ENCODE data around the gene ELL2. TPM values are rescaled to one million over a fixed set of nuclear protein-coding genes. Genes with fewer than 3 reads are reported as not detected.

Gene ELL2
- total and polyA plus RNA-seq, 2 of the 13 experiments (the other 11 are each of a cell fraction or from before 2014, with no cell fraction given) = 78.9 to 97.1 TPM

DNA sequence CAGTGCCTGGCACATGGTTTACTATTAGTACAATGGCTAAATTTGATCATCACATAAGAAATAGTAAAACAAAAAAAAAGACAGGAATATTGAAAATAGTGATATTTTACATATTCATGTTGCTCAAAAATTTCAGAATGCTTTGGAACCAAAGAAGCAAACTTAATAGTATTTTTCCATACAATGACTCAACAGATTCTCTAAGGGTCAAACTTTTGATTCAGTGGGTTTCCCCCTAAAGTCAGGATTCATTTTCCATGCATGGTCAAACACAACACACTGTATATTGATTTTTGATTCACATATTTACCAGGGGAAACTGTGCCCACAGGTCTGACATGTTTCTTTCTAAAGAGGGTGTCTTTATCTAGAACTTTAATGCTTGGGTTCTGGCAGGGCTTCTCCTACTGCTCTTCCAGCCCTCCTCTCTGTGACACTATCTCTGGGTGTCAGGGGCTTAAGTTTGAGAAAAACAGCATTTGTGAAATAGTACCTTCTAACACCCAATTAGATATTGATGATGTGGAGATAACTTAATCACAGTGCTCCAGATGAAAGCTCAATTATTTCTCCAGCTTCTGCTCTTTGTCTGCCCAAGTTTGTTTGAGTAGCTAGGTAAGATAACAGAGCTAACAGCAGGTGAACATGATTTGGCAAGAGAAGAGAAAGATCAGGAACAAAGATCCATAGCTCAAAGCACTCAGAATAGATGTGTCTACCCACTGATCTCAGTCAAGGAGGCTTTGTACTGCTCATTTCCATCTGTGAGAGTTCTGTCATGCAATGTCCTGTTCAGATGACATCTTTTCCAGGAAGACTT lies 35.5 kb upstream of the ELL2 start (continued):
- TF ChIP-seq, protein P1, sequence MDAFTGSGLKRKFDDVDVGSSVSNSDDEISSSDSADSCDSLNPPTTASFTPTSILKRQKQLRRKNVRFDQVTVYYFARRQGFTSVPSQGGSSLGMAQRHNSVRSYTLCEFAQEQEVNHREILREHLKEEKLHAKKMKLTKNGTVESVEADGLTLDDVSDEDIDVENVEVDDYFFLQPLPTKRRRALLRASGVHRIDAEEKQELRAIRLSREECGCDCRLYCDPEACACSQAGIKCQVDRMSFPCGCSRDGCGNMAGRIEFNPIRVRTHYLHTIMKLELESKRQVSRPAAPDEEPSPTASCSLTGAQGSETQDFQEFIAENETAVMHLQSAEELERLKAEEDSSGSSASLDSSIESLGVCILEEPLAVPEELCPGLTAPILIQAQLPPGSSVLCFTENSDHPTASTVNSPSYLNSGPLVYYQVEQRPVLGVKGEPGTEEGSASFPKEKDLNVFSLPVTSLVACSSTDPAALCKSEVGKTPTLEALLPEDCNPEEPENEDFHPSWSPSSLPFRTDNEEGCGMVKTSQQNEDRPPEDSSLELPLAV (CRISPR knock-in tag; conservative IDR thresholded peaks at IDR 0.05; ENCODE audit: low read depth) = no peak
- TF ChIP-seq ZNF10 (CRISPR knock-in tag; IDR thresholded peaks at IDR 0.05; ENCODE audit: borderline replicate concordance, low read depth) = no peak
- TF ChIP-seq, protein P2, sequence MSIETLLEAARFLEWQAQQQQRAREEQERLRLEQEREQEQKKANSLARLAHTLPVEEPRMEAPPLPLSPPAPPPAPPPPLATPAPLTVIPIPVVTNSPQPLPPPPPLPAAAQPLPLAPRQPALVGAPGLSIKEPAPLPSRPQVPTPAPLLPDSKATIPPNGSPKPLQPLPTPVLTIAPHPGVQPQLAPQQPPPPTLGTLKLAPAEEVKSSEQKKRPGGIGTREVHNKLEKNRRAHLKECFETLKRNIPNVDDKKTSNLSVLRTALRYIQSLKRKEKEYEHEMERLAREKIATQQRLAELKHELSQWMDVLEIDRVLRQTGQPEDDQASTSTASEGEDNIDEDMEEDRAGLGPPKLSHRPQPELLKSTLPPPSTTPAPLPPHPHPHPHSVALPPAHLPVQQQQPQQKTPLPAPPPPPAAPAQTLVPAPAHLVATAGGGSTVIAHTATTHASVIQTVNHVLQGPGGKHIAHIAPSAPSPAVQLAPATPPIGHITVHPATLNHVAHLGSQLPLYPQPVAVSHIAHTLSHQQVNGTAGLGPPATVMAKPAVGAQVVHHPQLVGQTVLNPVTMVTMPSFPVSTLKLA (IDR thresholded peaks at IDR 0.05) = no peak
- TF ChIP-seq HOXA9 (CRISPR knock-in tag; IDR thresholded peaks at IDR 0.05; ENCODE audit: borderline replicate concordance) = no peak
- TF ChIP-seq, protein P3, sequence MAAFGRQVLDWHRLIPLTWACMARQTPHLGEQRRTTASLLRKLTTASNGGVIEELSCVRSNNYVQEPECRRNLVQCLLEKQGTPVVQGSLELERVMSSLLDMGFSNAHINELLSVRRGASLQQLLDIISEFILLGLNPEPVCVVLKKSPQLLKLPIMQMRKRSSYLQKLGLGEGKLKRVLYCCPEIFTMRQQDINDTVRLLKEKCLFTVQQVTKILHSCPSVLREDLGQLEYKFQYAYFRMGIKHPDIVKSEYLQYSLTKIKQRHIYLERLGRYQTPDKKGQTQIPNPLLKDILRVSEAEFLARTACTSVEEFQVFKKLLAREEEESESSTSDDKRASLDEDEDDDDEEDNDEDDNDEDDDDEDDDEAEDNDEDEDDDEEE (CRISPR knock-in tag; IDR thresholded peaks at IDR 0.05) = no peak
- no peak for TF ChIP-seq MXD4 (CRISPR knock-in tag; IDR thresholded peaks at IDR 0.05)
- TF ChIP-seq SNAI1 (CRISPR knock-in tag; IDR thresholded peaks at IDR 0.05; ENCODE audit: borderline replicate concordance) = no peak
- no peak for TF ChIP-seq ZNF451 (CRISPR knock-in tag; IDR thresholded peaks at IDR 0.05)
- TF ChIP-seq ZNF75D (CRISPR knock-in tag; IDR thresholded peaks at IDR 0.05; ENCODE audit: borderline replicate concordance) = no peak
- TF ChIP-seq, protein P4, sequence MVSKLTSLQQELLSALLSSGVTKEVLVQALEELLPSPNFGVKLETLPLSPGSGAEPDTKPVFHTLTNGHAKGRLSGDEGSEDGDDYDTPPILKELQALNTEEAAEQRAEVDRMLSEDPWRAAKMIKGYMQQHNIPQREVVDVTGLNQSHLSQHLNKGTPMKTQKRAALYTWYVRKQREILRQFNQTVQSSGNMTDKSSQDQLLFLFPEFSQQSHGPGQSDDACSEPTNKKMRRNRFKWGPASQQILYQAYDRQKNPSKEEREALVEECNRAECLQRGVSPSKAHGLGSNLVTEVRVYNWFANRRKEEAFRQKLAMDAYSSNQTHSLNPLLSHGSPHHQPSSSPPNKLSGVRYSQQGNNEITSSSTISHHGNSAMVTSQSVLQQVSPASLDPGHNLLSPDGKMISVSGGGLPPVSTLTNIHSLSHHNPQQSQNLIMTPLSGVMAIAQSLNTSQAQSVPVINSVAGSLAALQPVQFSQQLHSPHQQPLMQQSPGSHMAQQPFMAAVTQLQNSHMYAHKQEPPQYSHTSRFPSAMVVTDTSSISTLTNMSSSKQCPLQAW (CRISPR knock-in tag; IDR thresholded peaks at IDR 0.05) = no peak
- TF ChIP-seq TCF7 (IDR thresholded peaks at IDR 0.05; ENCODE audit: low read depth) = peak; percentile 75
- TF ChIP-seq ZNF382 (CRISPR knock-in tag; IDR thresholded peaks at IDR 0.05; ENCODE audit: borderline replicate concordance) = no peak
- TF ChIP-seq, protein P5, sequence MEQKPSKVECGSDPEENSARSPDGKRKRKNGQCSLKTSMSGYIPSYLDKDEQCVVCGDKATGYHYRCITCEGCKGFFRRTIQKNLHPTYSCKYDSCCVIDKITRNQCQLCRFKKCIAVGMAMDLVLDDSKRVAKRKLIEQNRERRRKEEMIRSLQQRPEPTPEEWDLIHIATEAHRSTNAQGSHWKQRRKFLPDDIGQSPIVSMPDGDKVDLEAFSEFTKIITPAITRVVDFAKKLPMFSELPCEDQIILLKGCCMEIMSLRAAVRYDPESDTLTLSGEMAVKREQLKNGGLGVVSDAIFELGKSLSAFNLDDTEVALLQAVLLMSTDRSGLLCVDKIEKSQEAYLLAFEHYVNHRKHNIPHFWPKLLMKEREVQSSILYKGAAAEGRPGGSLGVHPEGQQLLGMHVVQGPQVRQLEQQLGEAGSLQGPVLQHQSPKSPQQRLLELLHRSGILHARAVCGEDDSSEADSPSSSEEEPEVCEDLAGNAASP (CRISPR knock-in tag; IDR thresholded peaks at IDR 0.05; ENCODE audit: borderline replicate concordance) = no peak
- no peak for TF ChIP-seq ZNF431 (CRISPR knock-in tag; IDR thresholded peaks at IDR 0.05; ENCODE audit: borderline replicate concordance, low read depth)
- TF ChIP-seq SIX4 (CRISPR knock-in tag; IDR thresholded peaks at IDR 0.05) = peak; percentile 20; the same call in 1 of the 2 replicates
- TF ChIP-seq SAFB2 (CRISPR knock-in tag; IDR thresholded peaks at IDR 0.05; ENCODE audit: borderline replicate concordance, low read depth) = no peak
- TF ChIP-seq, protein P6, sequence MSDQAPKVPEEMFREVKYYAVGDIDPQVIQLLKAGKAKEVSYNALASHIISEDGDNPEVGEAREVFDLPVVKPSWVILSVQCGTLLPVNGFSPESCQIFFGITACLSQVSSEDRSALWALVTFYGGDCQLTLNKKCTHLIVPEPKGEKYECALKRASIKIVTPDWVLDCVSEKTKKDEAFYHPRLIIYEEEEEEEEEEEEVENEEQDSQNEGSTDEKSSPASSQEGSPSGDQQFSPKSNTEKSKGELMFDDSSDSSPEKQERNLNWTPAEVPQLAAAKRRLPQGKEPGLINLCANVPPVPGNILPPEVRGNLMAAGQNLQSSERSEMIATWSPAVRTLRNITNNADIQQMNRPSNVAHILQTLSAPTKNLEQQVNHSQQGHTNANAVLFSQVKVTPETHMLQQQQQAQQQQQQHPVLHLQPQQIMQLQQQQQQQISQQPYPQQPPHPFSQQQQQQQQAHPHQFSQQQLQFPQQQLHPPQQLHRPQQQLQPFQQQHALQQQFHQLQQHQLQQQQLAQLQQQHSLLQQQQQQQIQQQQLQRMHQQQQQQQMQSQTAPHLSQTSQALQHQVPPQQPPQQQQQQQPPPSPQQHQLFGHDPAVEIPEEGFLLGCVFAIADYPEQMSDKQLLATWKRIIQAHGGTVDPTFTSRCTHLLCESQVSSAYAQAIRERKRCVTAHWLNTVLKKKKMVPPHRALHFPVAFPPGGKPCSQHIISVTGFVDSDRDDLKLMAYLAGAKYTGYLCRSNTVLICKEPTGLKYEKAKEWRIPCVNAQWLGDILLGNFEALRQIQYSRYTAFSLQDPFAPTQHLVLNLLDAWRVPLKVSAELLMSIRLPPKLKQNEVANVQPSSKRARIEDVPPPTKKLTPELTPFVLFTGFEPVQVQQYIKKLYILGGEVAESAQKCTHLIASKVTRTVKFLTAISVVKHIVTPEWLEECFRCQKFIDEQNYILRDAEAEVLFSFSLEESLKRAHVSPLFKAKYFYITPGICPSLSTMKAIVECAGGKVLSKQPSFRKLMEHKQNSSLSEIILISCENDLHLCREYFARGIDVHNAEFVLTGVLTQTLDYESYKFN (CRISPR knock-in tag; conservative IDR thresholded peaks at IDR 0.05) = peak; percentile 57

All from HepG2 (cell line).